Panc1 (cell line): ENCODE results near the gene KRT82. TPM values are rescaled to one million over a fixed set of nuclear protein-coding genes. Genes with fewer than 3 reads are reported as not detected.

Source experiments
- ATAC-seq: fragments of 200-7000 bp; cut with Tn5 transposase; 2 replicates; pipeline ENCODE4 v1.9.1; 2020; ENCODE audit warnings: mild to moderate bottlenecking, moderate library complexity
- BruUV-seq: library from RNA; stranded (reverse); fragments of 400-500 nt; replicated peaks from 2 replicates; lab custom pipeline; 2021; lab: Mats Ljungman, UMichigan
- CTCF ChIA-PET: fragments of 300-600 bp; sonication (Branson Sonifier 250); formaldehyde crosslinking; loops from one replicate; lab custom pipeline; 2022; ENCODE audit warnings: antibody characterized with exemption; lab: Charles Lee
- POLR2A ChIA-PET: fragments of 300-600 bp; sonication (Branson Sonifier 250); formaldehyde crosslinking; loops from one replicate; lab custom pipeline; 2022; ENCODE audit warnings: antibody characterized with exemption; lab: Charles Lee
- DNase-seq: peaks from one replicate; pipeline ENCODE4 v3.0.0-alpha.2; 2010; ENCODE audit warnings: low read depth, low spot score
- H3K27ac ChIP-seq: 2 replicates; pipeline ENCODE4 v1.5.1; 2011; ENCODE audit warnings: mild to moderate bottlenecking, low read length, inconsistent platforms
- H3K27me3 ChIP-seq: fragments of 200-500 bp; sonication (Bioruptor generic); 2 replicates; pipeline ENCODE4 v1.6.0; 2014; ENCODE audit warnings: low read length, inconsistent platforms; ENCODE audit not compliant: control insufficient read depth, insufficient read depth
- H3K36me3 ChIP-seq: fragments of 200-500 bp; sonication (Bioruptor generic); 2 replicates; pipeline ENCODE4 v1.5.1; 2014; ENCODE audit warnings: inconsistent platforms, mild to moderate bottlenecking, low read length, moderate library complexity; ENCODE audit not compliant: control insufficient read depth, insufficient read depth
- H3K4me1 ChIP-seq: 2 replicates; pipeline ENCODE4 v1.5.1; 2011; ENCODE audit warnings: inconsistent platforms, mild to moderate bottlenecking, low read length, moderate library complexity; ENCODE audit not compliant: control insufficient read depth, insufficient read depth
- H3K4me3 ChIP-seq, 2 experiments: 2 replicates each; pipeline ENCODE4 v1.5.1; 2011 to 2012; ENCODE audit warnings: low read depth in 2 of 2, low read length in 2 of 2, mild to moderate bottlenecking in 2 of 2, inconsistent platforms in 1 of 2, moderate library complexity in 1 of 2
- H3K9me3 ChIP-seq: fragments of 200-500 bp; sonication (Bioruptor generic); 2 replicates; pipeline ENCODE4 v1.5.1; 2014; ENCODE audit warnings: low read depth, mild to moderate bottlenecking, inconsistent platforms, low read length, moderate library complexity; ENCODE audit not compliant: control insufficient read depth, insufficient read depth
- CTCF ChIP-seq: fragments of 450-650 bp; IDR thresholded peaks from 2 replicates; pipeline ENCODE4 v1.5.1; 2017; ENCODE audit warnings: mild to moderate bottlenecking
- POLR2AphosphoS5 ChIP-seq: IDR thresholded peaks from 2 replicates; pipeline ENCODE4 v1.6.1; 2012; ENCODE audit warnings: mild to moderate bottlenecking, low read depth, low read length, moderate library complexity
- REST ChIP-seq, 2 experiments: IDR thresholded peaks; 2 replicates each; pipeline ENCODE4 v1.6.1; 2011 to 2012; ENCODE audit warnings: low read depth in 2 of 2, control low read depth in 1 of 2, low read length in 1 of 2, mild to moderate bottlenecking in 1 of 2, moderate library complexity in 1 of 2; ENCODE audit not compliant: insufficient read depth in 1 of 2
- SIN3A ChIP-seq: IDR thresholded peaks from 2 replicates; pipeline ENCODE4 v1.6.1; 2012; ENCODE audit warnings: low read depth, mild to moderate bottlenecking, low read length, moderate library complexity, borderline replicate concordance; ENCODE audit not compliant: insufficient read depth
- TCF7L2 ChIP-seq: IDR thresholded peaks from 2 replicates; pipeline ENCODE4 v1.6.1; 2011; ENCODE audit warnings: mild to moderate bottlenecking, low read depth, low read length, inconsistent platforms
- in situ Hi-C: cut with HindIII; loops from 2 replicates; pipeline ENCODE4 v1.10.0; 2016; ENCODE audit warnings: low sequenced_read_pairs, low pct_unique_long_range_greater_than_20kb
- intact Hi-C: fragments of 100-400 bp; cut with micrococcal nuclease; formaldehyde crosslinking; loops from one replicate; pipeline ENCODE4 v1.10.0; 2022; ENCODE audit not compliant: unreplicated experiment
- total RNA-seq: library from RNA; stranded (reverse); gene quantifications from one replicate; pipeline ENCODE4 v1.2.1, GENCODE V29; 2021; ENCODE audit not compliant: unreplicated experiment

The KRT82 gene
- total RNA-seq, 1 experiment from 2014 or later = not detected

- TF ChIP-seq TCF7L2 (no peak), CTCF (no peak), POLR2AphosphoS5 (no peak), SIN3A (no peak), REST (IDR thresholded peaks at IDR 0.05; ENCODE audit: insufficient read depth in 1 of 2, low read depth in 2 of 2, low read length in 1 of 2) (no peak)
- CTCF ChIA-PET = interaction anchor here (0.5 kb wide), 1 partner anchor 155 kb away, joined by 4 read pairs; no protein-coding TSS in a partner anchor
- Histone ChIP-seq H3K36me3 (no peaks in the 10 kb centered on the region), H3K4me3 (no peak overlapping the region), H3K27me3 (peaks cover 22% of the 10 kb centered on the region), H3K9me3 (no peaks in the 10 kb centered on the region), H3K27ac (no peak overlapping the region), H3K4me1 (no peaks in the 10 kb centered on the region)
- BruUV-seq = no TSS peak
- POLR2A ChIA-PET = no interaction called here
- no peak for ATAC-seq
- DNase-seq = no peak
- intact Hi-C loops (no loop called here), in situ Hi-C loops (no loop called here)
These were observed 22.0 kb upstream of the KRT82 start for GRCh38 chr12:52428121-52428520.

DNA sequence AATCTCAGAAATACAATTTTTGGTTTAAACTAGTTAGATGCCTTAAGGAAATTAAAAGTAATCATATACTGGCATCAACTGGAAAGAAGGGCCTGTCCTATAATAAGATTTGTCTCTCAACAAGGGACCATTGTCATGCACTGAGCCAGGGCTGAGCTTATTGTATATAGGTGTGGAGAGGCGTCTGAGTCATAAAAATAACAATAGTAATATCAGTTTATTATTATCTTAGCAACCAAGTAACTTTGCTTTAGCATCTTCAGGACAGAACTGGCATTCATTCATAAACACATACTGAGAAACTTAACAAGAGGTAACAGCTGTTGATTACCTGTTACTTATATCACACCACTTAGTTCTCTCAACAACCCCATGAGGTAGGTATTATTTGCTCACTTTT lies 20.9 kb upstream of the KRT82 start:
- TF ChIP-seq POLR2AphosphoS5 = no peak
- TF ChIP-seq TCF7L2 = no peak
- no peak for TF ChIP-seq REST (IDR thresholded peaks at IDR 0.05; ENCODE audit: insufficient read depth in 1 of 2, low read depth in 2 of 2, low read length in 1 of 2)
- TF ChIP-seq SIN3A = no peak
- no peaks in the 10 kb centered on the region for H3K9me3 ChIP-seq
- CTCF ChIA-PET = interaction anchor here (0.6 kb wide), 1 partner anchor 522 kb away, joined by 6 read pairs; no protein-coding TSS in a partner anchor
- no peak overlapping the region for H3K27ac ChIP-seq
- intact Hi-C loops (no loop called here), in situ Hi-C loops (no loop called here)
- DNase-seq (no peak), ATAC-seq (no peak)
- no TSS peak for BruUV-seq
- peaks cover 21% of the 10 kb centered on the region for H3K27me3 ChIP-seq
- POLR2A ChIA-PET = no interaction called here
- H3K36me3 ChIP-seq = no peaks in the 10 kb centered on the region
- H3K4me1 ChIP-seq = no peaks in the 10 kb centered on the region
- H3K4me3 ChIP-seq = no peak overlapping the region
